Esophagus (tissue), 2 donors: Measurements from ENCODE around the gene CYTH4. TPM values are rescaled to one million over a fixed set of nuclear protein-coding genes. Genes with fewer than 3 reads are reported as not detected.

Experiments used
- H3K27ac ChIP-seq, 2 donors: one replicate each; pipeline ENCODE4 v1.5.1; 2013; ENCODE audit warnings: low read depth in 2 of 2, mild to moderate bottlenecking in 2 of 2, inconsistent platforms in 1 of 2, low read length in 1 of 2, moderate library complexity in 1 of 2
- H3K27me3 ChIP-seq, 2 donors: one replicate each; pipeline ENCODE4 v1.6.1; 2013; ENCODE audit warnings: low read length in 2 of 2, control low read depth in 1 of 2, mild to moderate bottlenecking in 1 of 2; ENCODE audit not compliant: insufficient read depth in 2 of 2, control insufficient read depth in 1 of 2
- H3K36me3 ChIP-seq, 2 donors: one replicate each; pipeline ENCODE4 v1.6.1; 2013; ENCODE audit warnings: low read length in 1 of 2; ENCODE audit not compliant: control insufficient read depth in 2 of 2, insufficient read depth in 2 of 2
- H3K4me1 ChIP-seq, 2 donors: one replicate each; pipeline ENCODE4 v1.6.1; 2013; ENCODE audit warnings: low read length in 1 of 2; ENCODE audit not compliant: control insufficient read depth in 2 of 2, insufficient read depth in 2 of 2
- H3K4me3 ChIP-seq, 2 donors: one replicate each; pipeline ENCODE4 v1.5.1; 2013; ENCODE audit warnings: low read length in 2 of 2, mild to moderate bottlenecking in 2 of 2, low read depth in 1 of 2, moderate library complexity in 1 of 2
- H3K9me3 ChIP-seq, 2 donors: one replicate each; pipeline ENCODE4 v1.6.1; 2013; ENCODE audit warnings: mild to moderate bottlenecking in 2 of 2, low read depth in 1 of 2, low read length in 1 of 2, moderate library complexity in 1 of 2; ENCODE audit not compliant: control insufficient read depth in 2 of 2, insufficient read depth in 1 of 2
- WGBS, 2 donors: extraction: QIAGEN DNeasy Blood & Tissue Kit; methylation state at CpG; one replicate each; pipeline ENCODE4 v1.1.7; 2013; 5-methylcytosine and 5-hydroxymethylcytosine counted together
- polyA plus RNA-seq, 2 donors: library from polyadenylated mRNA; stranded (reverse); fragments of 200-250 nt; gene quantifications; one replicate each; pipeline ENCODE4 v1.2.3, GENCODE V29; 2013
- donor health status: healthy with polysubstance abuse.
- donor health status: Bipolar disorder and iron deficiency.

CYTH4 gene
- polyA plus RNA-seq, 2 donors: 1.4 to 4.1 TPM

GRCh38 chr22:37304595-37305343 is 22.5 kb downstream of the CYTH4 start:
- H3K27ac ChIP-seq: no peak overlapping the region
- H3K4me1 ChIP-seq: peaks cover 4 to 16% of the 10 kb centered on the region in 2 donors
- no peaks in the 10 kb centered on the region for H3K9me3 ChIP-seq

GRCh38 chr22:37305887-37306286 is 23.6 kb downstream of the CYTH4 start:
- Histone ChIP-seq H3K36me3 (no peaks in the 10 kb centered on the region), H3K9me3 (no peaks in the 10 kb centered on the region), H3K4me3 (no peak overlapping the region), H3K27me3 (no peaks in the 10 kb centered on the region), H3K4me1 (peaks cover 4 to 15% of the 10 kb centered on the region in 2 donors), H3K27ac (no peak overlapping the region)
- 85 to 91% methylated on average over 2 of the region's 2 CpGs for WGBS, 2 donors

More at GRCh38 chr22:37304595-37305343, 22.5 kb downstream of the CYTH4 start:
- no peaks in the 10 kb centered on the region for H3K27me3 ChIP-seq
- no peaks in the 10 kb centered on the region for H3K36me3 ChIP-seq
- H3K4me3 ChIP-seq: no peak overlapping the region
- whole genome bisulfite sequencing, 2 donors: 73 to 75% methylated on average over 10 of the region's 10 CpGs

- Histone ChIP-seq H3K27ac (peak overlapping the region in 1 of 2 donors; percentile 50), H3K36me3 (no peaks in the 10 kb centered on the region), H3K9me3 (no peaks in the 10 kb centered on the region), H3K4me1 (peaks cover 4 to 13% of the 10 kb centered on the region in 2 donors), H3K4me3 (no peak overlapping the region), H3K27me3 (no peaks in the 10 kb centered on the region)
- WGBS, 2 donors: 66 to 70% methylated on average over 6 of the region's 6 CpGs
Observed at GRCh38 chr22:37306494-37306829, 24.2 kb downstream of the CYTH4 start.

GRCh38 chr22:37308385-37309200 is 26.3 kb downstream of the CYTH4 start:
- H3K36me3 ChIP-seq: no peaks in the 10 kb centered on the region
- no peak overlapping the region for H3K27ac ChIP-seq
- peaks cover 4 to 13% of the 10 kb centered on the region in 2 donors for H3K4me1 ChIP-seq
- no peaks in the 10 kb centered on the region for H3K9me3 ChIP-seq
- H3K27me3 ChIP-seq: no peaks in the 10 kb centered on the region
- no peak overlapping the region for H3K4me3 ChIP-seq
- 88 to 91% methylated on average over 18 of the region's 18 CpGs for WGBS, 2 donors

- Histone ChIP-seq H3K27me3 (no peaks in the 10 kb centered on the region), H3K4me1 (peaks cover 4 to 13% of the 10 kb centered on the region in 2 donors), H3K4me3 (no peak overlapping the region), H3K36me3 (no peaks in the 10 kb centered on the region), H3K27ac (no peak overlapping the region), H3K9me3 (no peaks in the 10 kb centered on the region)
- WGBS, 2 donors: 74 to 75% methylated on average over 25 to 26 of the region's 26 CpGs
Observed at GRCh38 chr22:37309211-37310074, 27.1 kb downstream of the CYTH4 start.

GRCh38 chr22:37310075-37310606 is 27.8 kb downstream of the CYTH4 start:
- no peak overlapping the region for H3K27ac ChIP-seq

GRCh38 chr22:37310815-37311595 is 28.7 kb downstream of the CYTH4 start:
- Histone ChIP-seq H3K27ac (no peak overlapping the region), H3K4me3 (no peak overlapping the region), H3K9me3 (no peaks in the 10 kb centered on the region), H3K36me3 (no peaks in the 10 kb centered on the region), H3K4me1 (peaks cover 4 to 13% of the 10 kb centered on the region in 2 donors), H3K27me3 (no peaks in the 10 kb centered on the region)
- 83 to 88% methylated on average over 25 of the region's 25 CpGs for WGBS, 2 donors

More at GRCh38 chr22:37310075-37310606, 27.8 kb downstream of the CYTH4 start:
- peaks cover 4 to 13% of the 10 kb centered on the region in 2 donors for H3K4me1 ChIP-seq
- no peaks in the 10 kb centered on the region for H3K36me3 ChIP-seq
- WGBS, 2 donors: 62 to 68% methylated on average over 11 of the region's 11 CpGs
- no peaks in the 10 kb centered on the region for H3K27me3 ChIP-seq
- H3K4me3 ChIP-seq: no peak overlapping the region
- no peaks in the 10 kb centered on the region for H3K9me3 ChIP-seq

GRCh38 chr22:37311761-37312312 is 29.5 kb downstream of the CYTH4 start:
- Histone ChIP-seq H3K27ac (no peak overlapping the region), H3K4me1 (peaks cover 4 to 12% of the 10 kb centered on the region in 2 donors), H3K4me3 (no peak overlapping the region), H3K27me3 (no peaks in the 10 kb centered on the region), H3K9me3 (no peaks in the 10 kb centered on the region), H3K36me3 (no peaks in the 10 kb centered on the region)
- WGBS, 2 donors: 88 to 92% methylated on average over 19 of the region's 19 CpGs
